NCI-H2227 (cell line): ENCODE results near the gene XDH.

Experiments used
- DNase-seq: peaks from one replicate; lab custom pipeline; 2025; ENCODE audit not compliant: unreplicated experiment; lab: John Stamatoyannopoulos, UW

XDH gene

DNA sequence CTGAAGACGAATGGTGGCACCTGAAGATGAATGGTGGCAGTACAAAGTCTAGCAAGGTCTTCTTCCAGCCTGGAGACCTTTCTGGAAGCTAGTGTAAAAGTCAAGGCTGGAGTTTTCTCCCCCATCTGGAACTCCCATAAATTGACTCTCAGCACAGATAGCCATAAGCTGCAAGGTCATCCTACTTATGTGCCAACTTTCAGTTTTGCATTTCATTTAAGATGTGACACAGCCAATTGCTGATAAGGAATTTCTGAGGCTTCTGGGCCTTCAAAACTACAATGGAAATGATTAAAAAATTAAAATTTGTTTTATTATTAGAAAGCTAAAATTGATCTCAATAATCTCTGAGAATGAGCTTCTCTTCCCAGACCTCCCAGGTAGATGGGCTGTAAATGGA is 10.2 kb downstream of the XDH start:
- no peak for DNase-seq

GRCh38 chr2:31402388-31402787 is 12.2 kb downstream of the XDH start:
- DNase-seq = no peak

GRCh38 chr2:31401580-31401979 is 13.0 kb downstream of the XDH start:
- no peak for DNase-seq

DNA sequence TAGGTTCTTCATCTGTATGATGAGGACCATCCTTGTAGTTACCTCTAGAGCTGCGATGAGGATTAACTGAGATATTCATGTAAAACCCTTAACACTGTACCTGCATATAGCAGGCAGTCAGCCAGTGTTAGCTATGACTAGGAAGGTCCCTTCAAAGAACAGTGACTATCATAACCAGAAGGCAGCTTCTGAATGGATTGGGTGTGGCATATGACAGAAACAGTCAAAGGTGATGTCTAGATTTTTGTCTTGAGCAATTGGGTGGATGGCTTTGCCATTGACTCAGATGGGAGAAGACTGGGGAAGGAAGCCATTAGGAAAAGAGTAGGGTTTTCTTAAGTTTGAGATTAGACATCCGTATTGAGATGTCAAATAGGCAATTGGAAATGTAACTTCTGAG is 15.7 kb downstream of the XDH start:
- DNase-seq = no peak

DNA sequence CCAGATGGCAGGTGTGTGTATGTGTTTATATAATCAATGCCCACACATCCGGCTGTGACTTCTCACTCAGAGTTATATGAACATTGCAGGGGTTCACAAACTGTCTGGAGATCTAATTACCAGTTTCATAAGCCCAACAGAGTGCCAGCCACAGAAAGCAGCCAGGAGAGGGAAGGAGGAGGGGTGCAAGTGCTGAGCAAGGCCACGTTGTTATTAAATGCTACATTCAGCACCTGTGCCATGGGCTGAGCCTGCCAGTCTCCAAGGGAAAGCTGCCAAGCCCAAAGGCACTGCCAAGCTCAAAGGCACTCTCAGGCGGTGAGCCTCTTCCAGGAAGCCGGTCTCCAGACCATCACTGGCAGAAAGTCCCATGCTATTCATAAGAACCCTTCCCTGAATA is 17.4 kb downstream of the XDH start:
- no peak for DNase-seq

DNA sequence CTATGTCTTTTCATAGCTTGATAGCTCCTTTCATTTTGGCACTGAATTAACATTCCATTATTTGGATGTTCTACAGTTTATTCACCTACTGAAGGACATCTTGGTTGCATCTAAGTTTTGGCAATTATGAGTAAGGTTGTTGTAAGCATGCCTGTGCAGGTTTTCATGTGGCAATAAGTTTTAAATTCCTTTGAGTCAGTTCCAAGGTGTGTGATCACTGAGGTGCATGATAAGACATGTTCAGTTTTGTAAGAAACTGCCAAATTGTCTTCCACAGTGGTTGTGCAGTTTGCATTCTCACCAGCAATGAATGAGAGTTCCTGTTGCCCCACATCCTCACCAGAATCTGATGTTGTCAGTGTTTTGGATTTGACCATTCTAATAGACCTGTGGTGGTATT is 24.2 kb downstream of the XDH start:
- no peak for DNase-seq

DNA sequence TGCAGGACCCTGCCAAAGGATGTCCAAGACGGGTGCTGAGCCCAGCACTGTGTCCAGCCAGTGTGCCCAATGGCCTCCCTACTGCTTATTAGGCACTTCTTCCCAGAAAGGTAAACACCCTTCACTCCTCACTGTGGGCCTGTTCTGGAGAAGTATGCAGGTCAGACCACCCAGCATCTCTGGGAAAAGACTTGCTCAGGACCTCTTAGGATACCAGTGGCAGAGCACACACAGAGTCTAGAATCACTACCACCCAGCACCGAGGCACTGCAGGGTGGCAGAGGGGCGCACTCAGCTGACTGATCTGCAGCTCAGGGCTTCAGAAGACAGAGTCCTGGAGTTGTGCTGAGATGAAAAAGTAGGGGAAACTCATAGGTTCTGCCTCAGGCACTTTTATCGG is 25.8 kb downstream of the XDH start:
- DNase-seq = no peak

DNA sequence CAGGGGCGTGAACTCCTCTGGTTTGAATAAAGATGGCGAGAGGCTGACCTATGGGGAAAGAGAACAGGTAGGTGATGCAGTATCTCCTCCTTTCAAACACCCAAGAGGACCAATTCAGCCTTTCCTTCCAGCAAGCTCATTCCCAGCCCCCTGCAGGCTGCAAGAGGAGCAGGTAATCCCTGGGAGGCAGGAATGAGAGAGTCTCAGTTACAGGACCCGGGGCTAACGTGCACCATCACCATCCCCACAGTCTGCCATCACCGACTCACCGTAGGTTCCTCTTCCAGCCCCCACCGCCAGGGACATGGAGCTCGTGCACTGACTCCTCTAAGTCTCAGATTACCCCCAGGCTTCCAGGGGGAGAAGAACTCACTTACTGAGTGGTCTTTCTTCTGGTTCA is 26.7 kb downstream of the XDH start:
- no peak for DNase-seq

- no peak for DNase-seq
Measured at GRCh38 chr2:31386648-31387047, 27.9 kb downstream of the XDH start.

GRCh38 chr2:31386172-31386571 is 28.4 kb downstream of the XDH start:
- no peak for DNase-seq

GRCh38 chr2:31384771-31385276 is 29.7 kb downstream of the XDH start:
- DNase-seq = no peak

- DNase-seq = no peak
Measured at GRCh38 chr2:31384351-31384750, 30.2 kb downstream of the XDH start.

- DNase-seq = no peak
Measured at GRCh38 chr2:31383471-31384153, 30.9 kb downstream of the XDH start.

DNA sequence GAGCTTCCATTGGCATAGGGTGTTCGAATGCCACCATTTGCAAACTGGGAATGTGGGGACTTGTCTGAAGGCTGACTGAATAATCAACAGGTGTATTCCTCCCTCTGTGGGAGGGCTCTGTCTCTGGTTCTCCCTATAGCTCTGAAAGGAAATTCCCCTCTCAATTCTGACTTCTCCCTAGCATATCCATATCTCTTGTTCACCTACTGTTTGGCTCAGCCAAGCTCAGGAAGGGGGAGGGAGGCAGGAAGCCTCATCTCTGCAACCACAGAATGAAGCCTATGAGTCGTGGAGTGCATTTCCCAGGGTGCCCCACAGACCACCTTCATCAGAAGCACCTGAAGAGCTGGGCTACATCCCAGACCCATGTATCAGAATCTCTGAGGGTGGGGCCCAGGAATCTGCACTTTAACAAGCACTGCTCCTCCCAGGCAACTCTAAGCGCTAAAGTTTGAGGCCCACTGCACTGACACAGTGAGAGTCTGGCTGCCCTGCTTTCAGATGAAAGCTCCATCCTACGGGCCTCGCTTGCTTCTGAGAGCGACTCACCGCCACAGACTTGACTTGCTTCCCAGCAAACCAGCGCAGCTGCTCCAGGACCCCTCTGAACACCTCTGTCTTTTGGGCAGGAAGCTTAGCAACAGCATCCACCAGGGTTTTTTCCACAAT is 32.0 kb downstream of the XDH start:
- no peak for DNase-seq

DNA sequence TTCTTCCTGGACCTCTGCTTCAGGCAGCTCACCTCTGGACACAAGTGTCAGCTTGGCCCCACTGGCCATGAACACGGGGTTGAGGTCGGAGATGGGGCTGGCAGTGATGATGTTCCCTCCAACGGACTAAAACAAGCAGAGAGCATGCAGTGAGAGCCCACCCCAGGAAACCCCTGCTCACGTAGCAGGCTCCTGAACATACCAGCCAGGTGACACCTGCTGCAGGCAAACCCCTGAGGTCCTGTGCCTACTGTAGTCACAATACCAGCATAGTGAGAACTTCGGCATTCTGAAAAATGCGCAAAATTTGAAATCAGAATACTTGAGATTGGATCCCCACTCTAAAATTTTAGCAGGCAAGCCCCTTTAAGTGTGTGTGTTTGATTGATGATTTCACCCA is 32.9 kb downstream of the XDH start:
- no peak for DNase-seq

DNA sequence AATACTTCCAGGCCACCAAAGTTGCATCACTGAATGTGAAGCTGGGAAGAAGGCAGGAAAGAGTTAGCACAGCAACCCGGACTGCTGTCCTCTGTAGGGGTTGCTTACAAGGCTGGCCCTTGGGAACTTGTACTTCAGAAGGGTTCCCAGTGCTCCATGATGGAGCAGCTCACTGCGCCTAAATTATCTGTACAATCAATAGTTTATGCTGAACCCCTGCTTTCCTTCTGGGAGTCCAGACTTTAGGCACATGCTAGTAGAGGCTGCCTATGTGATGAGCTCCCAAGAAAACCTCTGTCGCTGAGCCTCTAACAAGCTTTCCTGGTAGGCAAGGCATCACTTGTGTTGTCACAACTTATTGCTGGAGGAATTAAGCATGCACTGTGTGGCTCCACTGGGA is 34.3 kb downstream of the XDH start:
- no peak for DNase-seq

DNA sequence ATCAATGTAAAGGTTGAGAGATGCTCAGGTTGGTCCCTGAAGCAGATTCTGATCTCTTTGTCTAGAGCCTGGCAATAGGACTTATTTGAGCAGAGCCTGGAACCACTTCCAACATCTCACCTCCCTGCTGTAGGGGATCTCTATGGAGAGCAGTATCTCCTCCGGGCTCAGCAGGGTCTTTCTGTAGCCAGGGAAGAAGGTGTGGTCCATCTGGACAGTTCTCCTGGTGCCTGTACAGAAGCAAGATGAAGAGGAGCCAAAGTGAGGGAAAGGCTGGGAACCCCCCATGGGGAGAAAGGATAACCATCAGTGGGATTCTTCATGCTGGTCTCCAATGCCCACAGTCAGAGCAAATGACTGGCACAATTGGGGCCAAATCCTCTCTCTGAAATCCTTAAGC is 34.8 kb downstream of the XDH start:
- DNase-seq = no peak

DNA sequence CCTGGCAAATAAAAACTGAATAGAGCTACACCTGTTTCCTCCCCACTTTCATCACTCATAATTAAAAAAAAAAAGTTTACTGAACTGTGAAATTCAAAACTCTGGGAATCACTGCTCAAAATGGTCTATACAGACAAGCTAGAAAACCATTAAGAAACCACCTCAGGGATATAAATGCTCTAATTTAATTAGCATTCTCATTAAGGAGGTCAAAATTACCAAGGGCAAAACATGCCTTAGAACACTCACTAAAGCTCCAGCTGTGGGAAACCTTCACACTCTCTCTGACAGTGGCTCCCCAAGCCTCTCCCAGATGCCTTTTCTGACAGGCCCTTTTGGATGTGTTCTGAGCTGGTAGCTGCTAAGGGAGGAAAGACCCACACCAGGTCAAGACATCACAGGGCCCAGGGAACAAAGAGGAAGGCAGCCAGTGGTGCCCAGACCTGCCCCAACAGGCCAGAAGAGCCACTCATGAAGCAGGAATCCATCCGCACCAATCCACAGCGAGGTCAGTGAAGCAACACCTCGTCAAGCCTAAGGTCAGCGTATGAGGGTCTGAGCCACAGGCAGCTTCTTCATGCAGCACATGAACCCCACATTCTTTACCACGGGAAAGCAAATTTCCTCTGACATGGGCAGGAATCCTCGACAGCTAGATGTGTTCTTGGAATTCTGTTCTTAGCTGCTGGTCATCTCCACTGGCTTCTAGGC is 35.6 kb downstream of the XDH start:
- no peak for DNase-seq

DNA sequence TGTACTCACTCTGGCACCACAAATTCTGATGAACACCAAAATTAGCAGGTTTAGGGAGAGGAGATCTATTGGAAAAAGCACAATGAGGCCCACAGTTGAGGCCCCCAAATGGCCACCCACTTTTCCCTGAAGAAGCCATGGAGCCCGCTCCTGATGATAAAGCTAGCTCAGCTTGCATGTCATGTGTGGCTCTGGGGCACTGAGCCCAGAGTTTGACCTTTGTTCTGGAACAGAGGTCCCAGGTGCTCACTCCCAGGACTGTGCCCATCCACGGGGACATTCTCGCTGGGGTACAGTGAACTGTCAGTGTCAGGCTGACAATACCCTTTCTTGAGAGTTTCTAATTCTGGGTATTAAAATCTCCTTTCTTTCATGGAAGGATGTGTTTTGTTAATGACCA is 36.2 kb downstream of the XDH start:
- no peak for DNase-seq

DNA sequence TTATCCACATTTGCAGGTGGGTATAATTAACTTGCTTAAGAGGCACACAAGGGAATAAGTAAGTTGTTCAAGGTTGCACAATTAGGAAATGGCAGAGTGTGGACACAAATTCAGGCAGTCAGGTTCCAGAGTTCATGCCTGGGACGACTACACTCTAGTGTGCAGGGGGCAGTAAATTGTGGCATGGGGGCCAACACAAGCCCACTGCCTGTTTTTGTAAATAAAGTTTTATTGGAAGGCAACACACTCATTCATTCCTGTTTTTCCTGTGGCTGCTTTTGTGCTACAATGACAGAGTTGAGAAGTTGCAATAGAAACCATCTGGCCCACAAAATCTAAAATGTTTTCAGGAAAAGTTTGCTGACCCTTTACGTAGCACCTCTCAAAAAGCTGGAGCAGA is 41.4 kb downstream of the XDH start:
- DNase-seq = no peak

DNA sequence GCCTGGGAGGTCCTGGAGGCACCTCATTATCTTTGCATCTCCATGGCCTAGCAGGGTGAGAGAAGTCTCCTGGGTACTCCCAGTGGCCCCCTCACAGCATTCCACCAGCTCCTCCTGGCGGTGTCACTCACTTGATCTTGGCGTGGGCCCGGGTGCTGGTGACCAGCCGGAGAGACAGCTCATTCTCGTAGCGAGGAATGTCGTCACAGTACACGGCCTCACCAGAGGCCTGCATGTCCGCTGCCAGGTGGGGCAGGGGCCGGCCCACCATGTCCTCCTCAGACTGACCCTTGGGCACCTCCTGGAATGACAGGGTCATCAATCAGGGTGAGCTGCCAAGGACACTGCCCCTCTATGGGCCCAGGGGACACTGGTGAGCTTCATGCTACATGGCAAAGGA is 42.4 kb downstream of the XDH start:
- DNase-seq = no peak

GRCh38 chr2:31371691-31372090 is 42.9 kb downstream of the XDH start:
- DNase-seq = no peak
